Right atrium auricular region (tissue), 2 donors: ENCODE results near the gene TMEM86B. TPM values are rescaled to one million over a fixed set of nuclear protein-coding genes. Genes with fewer than 3 reads are reported as not detected.

Experiments
- DNase-seq: peaks from one replicate; pipeline ENCODE4 v3.0.0-alpha.2; 2019; ENCODE audit warnings: low spot score
- H3K27ac ChIP-seq, 2 donors: fragments of 200-600 bp; sonication (generic); 1 replicate in 1 of 2; 2 replicates in 1 of 2; pipeline ENCODE4 v1.5.1; 2016 to 2019
- H3K27me3 ChIP-seq, 2 donors: fragments of 200-600 bp; sonication (generic); one replicate each; pipeline versions ENCODE4 v1.5.1 to v1.6.0; 2017 to 2019
- H3K36me3 ChIP-seq: fragments of 200-600 bp; sonication (generic); one replicate; pipeline ENCODE4 v1.5.1; 2016
- H3K4me1 ChIP-seq, 2 donors: fragments of 200-600 bp; sonication (generic); one replicate each; pipeline versions ENCODE4 v1.5.1 to v1.6.0; 2017 to 2019
- H3K4me3 ChIP-seq, 2 donors: fragments of 200-600 bp; sonication (generic); 1 replicate in 1 of 2; 2 replicates in 1 of 2; pipeline ENCODE4 v1.5.1; 2017 to 2019; ENCODE audit warnings: mild to moderate bottlenecking in 1 of 2, moderate library complexity in 1 of 2
- H3K9me3 ChIP-seq, 2 donors: fragments of 200-600 bp; sonication (generic); one replicate each; pipeline ENCODE4 v1.5.1; 2019
- total RNA-seq, 2 donors: library from RNA; depleted of rRNA; stranded (reverse); fragments of >200 nt; gene quantifications; one replicate each; pipeline ENCODE4 v1.1.0, GENCODE V29; 2016
- TF ChIP-seq, protein P1 (sequence below), 2 donors: fragments of 200-600 bp; sonication (generic); IDR thresholded peaks; one replicate each; pipeline ENCODE4 v1.5.1; 2019; ENCODE audit warnings: antibody characterized with exemption in 2 of 2

Gene TMEM86B
- total RNA-seq, 2 donors from 2014 or later, result 1.3 TPM; not detected in 1

DNA sequence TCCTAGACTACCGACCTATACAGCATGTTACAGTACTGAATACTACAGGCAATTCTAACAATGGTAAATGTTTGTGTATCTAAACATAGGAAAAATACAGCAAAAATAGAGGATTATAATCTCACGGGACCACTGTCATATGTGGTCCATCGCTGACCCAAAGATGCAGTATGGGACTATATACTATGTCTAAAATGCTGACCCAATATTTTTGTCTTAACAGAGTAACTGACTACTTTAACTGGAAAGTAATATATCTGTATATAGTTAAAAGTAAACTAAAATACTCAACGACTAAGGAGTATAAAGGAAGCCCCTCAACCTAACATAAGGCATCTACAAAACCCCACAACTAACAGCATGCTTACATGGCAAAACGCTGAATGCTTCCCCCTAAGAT, 4.4 kb upstream of the TMEM86B start:
- Histone ChIP-seq H3K36me3 (peaks cover 56% of the 10 kb centered on the region), H3K4me3 (no peak overlapping the region), H3K27me3 (no peaks in the 10 kb centered on the region), H3K4me1 (peaks cover 0 to 14% of the 10 kb centered on the region in 2 donors), H3K9me3 (no peaks in the 10 kb centered on the region), H3K27ac (no peak overlapping the region)
- TF ChIP-seq, protein P1, sequence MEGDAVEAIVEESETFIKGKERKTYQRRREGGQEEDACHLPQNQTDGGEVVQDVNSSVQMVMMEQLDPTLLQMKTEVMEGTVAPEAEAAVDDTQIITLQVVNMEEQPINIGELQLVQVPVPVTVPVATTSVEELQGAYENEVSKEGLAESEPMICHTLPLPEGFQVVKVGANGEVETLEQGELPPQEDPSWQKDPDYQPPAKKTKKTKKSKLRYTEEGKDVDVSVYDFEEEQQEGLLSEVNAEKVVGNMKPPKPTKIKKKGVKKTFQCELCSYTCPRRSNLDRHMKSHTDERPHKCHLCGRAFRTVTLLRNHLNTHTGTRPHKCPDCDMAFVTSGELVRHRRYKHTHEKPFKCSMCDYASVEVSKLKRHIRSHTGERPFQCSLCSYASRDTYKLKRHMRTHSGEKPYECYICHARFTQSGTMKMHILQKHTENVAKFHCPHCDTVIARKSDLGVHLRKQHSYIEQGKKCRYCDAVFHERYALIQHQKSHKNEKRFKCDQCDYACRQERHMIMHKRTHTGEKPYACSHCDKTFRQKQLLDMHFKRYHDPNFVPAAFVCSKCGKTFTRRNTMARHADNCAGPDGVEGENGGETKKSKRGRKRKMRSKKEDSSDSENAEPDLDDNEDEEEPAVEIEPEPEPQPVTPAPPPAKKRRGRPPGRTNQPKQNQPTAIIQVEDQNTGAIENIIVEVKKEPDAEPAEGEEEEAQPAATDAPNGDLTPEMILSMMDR (IDR thresholded peaks at IDR 0.05), result no peak
- no peak for DNase-seq

DNA sequence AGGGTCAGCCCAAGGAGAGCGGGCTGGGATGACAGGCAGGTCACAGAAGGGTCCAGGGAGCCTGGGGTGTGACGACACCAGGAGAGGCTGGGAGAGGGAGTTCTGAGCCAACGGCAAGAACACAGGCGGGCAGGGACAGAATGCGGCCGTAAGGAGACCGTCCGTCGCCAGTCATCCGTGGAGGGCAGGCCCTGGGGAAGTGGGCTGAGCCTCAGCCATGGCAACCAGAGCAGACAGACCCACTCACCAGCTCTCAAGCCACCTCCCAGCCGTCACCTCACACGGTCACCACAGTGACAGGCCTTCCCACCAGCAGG, 3.7 kb upstream of the TMEM86B start:
- no peak for DNase-seq
- TF ChIP-seq, protein P1 (IDR thresholded peaks at IDR 0.05), result no peak
- peaks cover 49% of the 10 kb centered on the region for H3K36me3 ChIP-seq
- H3K4me1 ChIP-seq, result peaks cover 0 to 22% of the 10 kb centered on the region in 2 donors
- H3K4me3 ChIP-seq, result no peak overlapping the region
- no peaks in the 10 kb centered on the region for H3K27me3 ChIP-seq
- H3K9me3 ChIP-seq, result no peaks in the 10 kb centered on the region
- no peak overlapping the region for H3K27ac ChIP-seq

DNA sequence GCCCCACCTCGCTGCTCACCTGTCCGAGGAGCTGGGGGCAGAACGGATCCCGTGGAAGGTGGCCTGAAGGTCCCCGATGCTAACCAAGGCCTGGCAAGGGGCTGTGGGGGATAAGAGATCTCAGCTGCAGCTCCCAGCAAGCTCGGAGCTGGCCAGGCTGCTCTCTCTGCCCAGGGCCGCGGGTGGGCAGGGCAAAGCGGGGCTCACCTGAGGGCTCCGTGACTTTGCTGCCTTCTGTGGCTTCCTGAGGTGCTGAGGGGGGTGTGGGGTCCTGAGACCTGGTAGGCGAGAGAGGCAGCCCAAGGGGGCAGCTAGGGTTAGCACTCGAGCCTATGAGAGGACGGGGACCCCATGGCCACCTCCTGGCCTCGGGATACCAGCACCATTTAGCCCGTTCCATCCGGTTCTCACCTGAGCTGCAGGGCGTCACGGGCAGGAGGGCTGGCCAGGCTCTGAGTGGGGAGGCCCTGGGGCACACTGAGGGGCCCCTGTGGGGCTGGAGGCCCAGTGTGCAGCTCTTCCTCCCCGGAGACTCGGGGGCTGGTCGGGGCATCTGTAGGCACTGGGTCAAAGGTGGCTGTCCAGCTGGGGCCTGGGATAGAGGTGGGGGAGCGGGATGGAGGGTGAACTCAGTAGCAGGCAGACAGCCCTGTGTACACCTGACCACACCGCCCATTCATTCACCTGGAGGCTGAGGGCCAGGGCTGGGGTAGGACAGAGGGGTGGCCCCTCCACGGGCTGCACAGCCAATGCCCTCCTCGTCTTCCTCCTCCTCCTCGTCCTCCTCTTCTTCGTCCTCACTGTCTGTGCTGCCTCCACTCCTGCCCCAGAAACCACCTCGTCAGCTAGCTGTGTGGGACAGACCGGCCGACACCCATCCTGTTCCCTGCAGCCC, 3.1 kb upstream of the TMEM86B start:
- TF ChIP-seq, protein P1 (IDR thresholded peaks at IDR 0.05), result no peak
- Histone ChIP-seq H3K27ac (no peak overlapping the region), H3K27me3 (no peaks in the 10 kb centered on the region), H3K9me3 (no peaks in the 10 kb centered on the region), H3K4me1 (peaks cover 0 to 23% of the 10 kb centered on the region in 2 donors), H3K4me3 (no peak overlapping the region), H3K36me3 (peaks cover 43% of the 10 kb centered on the region)
- DNase-seq, result no peak

DNA sequence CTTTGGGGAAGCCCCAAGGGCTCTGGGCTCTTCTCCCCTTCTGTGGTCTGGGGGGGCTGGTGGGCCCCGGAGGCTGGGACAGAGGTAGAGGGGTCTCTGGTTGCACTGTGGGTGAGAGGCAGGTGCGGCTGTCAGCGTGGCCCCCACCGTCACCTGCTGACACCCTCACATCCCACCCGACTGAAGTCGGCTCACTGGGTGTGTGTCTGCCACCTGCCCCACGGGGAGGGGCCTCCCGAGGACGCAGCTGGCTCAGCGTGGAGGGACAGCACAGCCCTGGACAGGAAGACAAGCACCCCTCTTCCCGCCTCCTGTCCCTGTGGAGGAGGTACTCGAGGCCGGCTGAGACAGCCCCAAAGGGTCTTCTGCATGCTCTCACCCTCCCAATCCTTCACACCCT, 2.2 kb upstream of the TMEM86B start:
- TF ChIP-seq, protein P1 (IDR thresholded peaks at IDR 0.05), result no peak
- no peaks in the 10 kb centered on the region for H3K9me3 ChIP-seq
- H3K4me1 ChIP-seq, result peaks cover 0 to 23% of the 10 kb centered on the region in 2 donors
- no peak overlapping the region for H3K4me3 ChIP-seq
- no peaks in the 10 kb centered on the region for H3K27me3 ChIP-seq
- DNase-seq, result no peak
- H3K36me3 ChIP-seq, result peaks cover 34% of the 10 kb centered on the region
- H3K27ac ChIP-seq, result no peak overlapping the region

DNA sequence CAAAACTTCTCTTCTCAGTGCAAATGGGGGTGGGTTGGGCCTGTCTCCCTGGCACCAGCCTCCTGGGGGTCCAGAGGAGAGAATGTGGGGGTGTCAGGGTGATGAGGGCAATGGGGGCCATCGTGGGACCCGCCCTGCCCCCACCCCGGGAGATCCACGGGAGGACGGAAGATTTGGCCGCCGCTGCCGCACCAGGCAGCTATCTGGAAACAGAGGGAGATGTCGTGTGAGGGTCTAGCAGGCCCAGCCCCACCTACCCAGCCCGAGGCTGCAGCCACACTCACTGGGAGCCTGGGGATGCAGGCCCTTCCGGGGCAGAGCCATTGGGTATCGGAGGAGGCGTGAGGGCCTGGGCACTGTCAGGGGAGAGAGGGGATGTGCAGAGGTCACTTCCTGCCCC, 1.8 kb upstream of the TMEM86B start:
- H3K36me3 ChIP-seq, result peaks cover 33% of the 10 kb centered on the region
- no peaks in the 10 kb centered on the region for H3K9me3 ChIP-seq
- DNase-seq, result no peak
- H3K27ac ChIP-seq, result no peak overlapping the region
- TF ChIP-seq, protein P1 (IDR thresholded peaks at IDR 0.05), result no peak
- H3K27me3 ChIP-seq, result no peaks in the 10 kb centered on the region
- H3K4me1 ChIP-seq, result peaks cover 0 to 23% of the 10 kb centered on the region in 2 donors
- no peak overlapping the region for H3K4me3 ChIP-seq
